H1 (cell line): Measurements from ENCODE around the gene E2F3. TPM values are rescaled to one million over a fixed set of nuclear protein-coding genes. Genes with fewer than 3 reads are reported as not detected.

Experiments
- CTCF ChIA-PET: fragments of 300-600 bp; sonication (Branson Sonifier 250); formaldehyde crosslinking; loops from one replicate; lab custom pipeline; 2021; ENCODE audit not compliant: partially characterized antibody; lab: Charles Lee
- POLR2A ChIA-PET: fragments of 300-600 bp; sonication (Branson Sonifier 250); formaldehyde crosslinking; loops from one replicate; lab custom pipeline; 2021; ENCODE audit warnings: inconsistent platforms; ENCODE audit not compliant: partially characterized antibody; lab: Charles Lee
- DNase-seq, 2 experiments: peaks; one replicate each; pipeline versions ENCODE4 v3.0.0 to v3.0.0-alpha.2; 2010 to 2022; ENCODE audit warnings: low spot score in 2 of 2, low read depth in 1 of 2, mixed read lengths in 1 of 2
- FAIRE-seq: peaks from 2 replicates; lab custom pipeline; 2011; peaks lifted over from hg19 to GRCh38; lab: Jason Lieb, UNC
- H2AFZ ChIP-seq: 2 replicates; pipeline ENCODE4 v1.8.1; 2012; ENCODE audit warnings: low read length, inconsistent platforms
- H2AK5ac ChIP-seq: 2 replicates; pipeline ENCODE4 v1.6.1; 2013; ENCODE audit warnings: low read depth, low read length
- H2BK120ac ChIP-seq: replicated peaks from 2 replicates; pipeline ENCODE3; 2013; ENCODE audit warnings: low read depth, low read length, inconsistent platforms
- H2BK12ac ChIP-seq: 2 replicates; pipeline ENCODE4 v1.6.1; 2013; ENCODE audit warnings: low read depth, low read length
- H2BK15ac ChIP-seq: 2 replicates; pipeline ENCODE4 v1.6.1; 2013; ENCODE audit warnings: low read length
- H2BK20ac ChIP-seq: 2 replicates; pipeline ENCODE4 v1.6.1; 2013; ENCODE audit warnings: low read length
- H2BK5ac ChIP-seq: 2 replicates; pipeline ENCODE4 v1.6.1; 2013; ENCODE audit warnings: low read depth, low read length
- H3K14ac ChIP-seq: 2 replicates; pipeline ENCODE4 v1.6.1; 2013; ENCODE audit warnings: inconsistent platforms; ENCODE audit not compliant: insufficient read length
- H3K18ac ChIP-seq: 2 replicates; pipeline ENCODE4 v1.6.1; 2013; ENCODE audit warnings: low read length; ENCODE audit errors: extremely low read depth
- H3K23ac ChIP-seq: 2 replicates; pipeline ENCODE4 v1.6.1; 2013; ENCODE audit warnings: inconsistent platforms; ENCODE audit not compliant: insufficient read length
- H3K23me2 ChIP-seq: 2 replicates; pipeline ENCODE4 v1.6.1; 2013; ENCODE audit warnings: low read depth, low read length
- H3K27ac ChIP-seq: 2 replicates; pipeline ENCODE4 v1.6.1; 2011; ENCODE audit warnings: low read depth, low read length, inconsistent platforms
- H3K27me3 ChIP-seq, 4 experiments: replicated peaks in 1 of 4; 1 replicate in 1 of 4; 2 replicates in 3 of 4; pipeline versions ENCODE4 v1.6.1 to v1.8.1; 2011 to 2013; ENCODE audit warnings: low read length in 3 of 4, mild to moderate bottlenecking in 3 of 4, inconsistent platforms in 2 of 4, mixed read lengths in 2 of 4, moderate library complexity in 1 of 4; ENCODE audit not compliant: control insufficient read depth in 3 of 4, insufficient read depth in 3 of 4; ENCODE audit errors: extremely low read depth in 1 of 4
- H3K36me3 ChIP-seq, 4 experiments: 2 replicates each; pipeline versions ENCODE4 v1.6.1 to v1.8.1; 2011 to 2013; ENCODE audit warnings: mild to moderate bottlenecking in 4 of 4, low read length in 3 of 4, moderate library complexity in 2 of 4, control low read depth in 1 of 4, inconsistent platforms in 1 of 4; ENCODE audit not compliant: insufficient read depth in 4 of 4, control insufficient read depth in 2 of 4
- H3K4ac ChIP-seq: replicated peaks from 2 replicates; pipeline ENCODE3; 2013; ENCODE audit warnings: low read length, low read depth, mixed read lengths, inconsistent platforms; ENCODE audit not compliant: insufficient read length
- H3K4me1 ChIP-seq, 4 experiments: replicated peaks in 1 of 4; 1 replicate in 1 of 4; 2 replicates in 3 of 4; pipeline versions ENCODE4 v1.6.1 to v1.8.1; 2011 to 2013; ENCODE audit warnings: low read length in 3 of 4, inconsistent platforms in 2 of 4, mixed read lengths in 1 of 4; ENCODE audit not compliant: insufficient read depth in 4 of 4, control insufficient read depth in 3 of 4
- H3K4me2 ChIP-seq, 2 experiments: 2 replicates each; pipeline versions ENCODE4 v1.6.1 to v1.8.1; 2011 to 2013; ENCODE audit warnings: low read depth in 2 of 2, low read length in 2 of 2, control low read depth in 1 of 2, inconsistent platforms in 1 of 2, mild to moderate bottlenecking in 1 of 2; ENCODE audit not compliant: insufficient read depth in 1 of 2
- H3K4me3 ChIP-seq, 4 experiments: fragments of 200-600, 300-600 bp in 1 of 4; sonication (generic), shearing (Covaris generic), sonication (Bioruptor Twin) in 1 of 4; 2 replicates each; pipeline versions ENCODE4 v1.5.1 to v1.8.1; 2011 to 2016; ENCODE audit warnings: low read length in 4 of 4, low read depth in 3 of 4, control low read depth in 2 of 4, inconsistent platforms in 2 of 4, mild to moderate bottlenecking in 2 of 4, mixed read lengths in 1 of 4, moderate library complexity in 1 of 4; ENCODE audit not compliant: insufficient read depth in 2 of 4; ENCODE audit errors: extremely low read depth in 1 of 4
- H3K56ac ChIP-seq: replicated peaks from 2 replicates; pipeline ENCODE3; 2013; ENCODE audit warnings: low read depth, mild to moderate bottlenecking, mixed read lengths, low read length, inconsistent platforms; ENCODE audit not compliant: insufficient read length
- H3K79me1 ChIP-seq: 2 replicates; pipeline ENCODE4 v1.6.1; 2013; ENCODE audit warnings: low read depth, low read length, control low read depth
- H3K79me2 ChIP-seq, 2 experiments: 2 replicates each; pipeline versions ENCODE4 v1.6.1 to v1.8.1; 2012 to 2013; ENCODE audit warnings: low read length in 2 of 2, mild to moderate bottlenecking in 2 of 2, inconsistent platforms in 1 of 2; ENCODE audit not compliant: insufficient read depth in 2 of 2, control insufficient read depth in 1 of 2
- H3K9ac ChIP-seq, 4 experiments: replicated peaks in 1 of 4; 1 replicate in 1 of 4; 2 replicates in 3 of 4; pipeline versions ENCODE4 v1.6.1 to v1.8.1; 2011 to 2013; ENCODE audit warnings: low read depth in 3 of 4, low read length in 3 of 4, control low read depth in 2 of 4, mild to moderate bottlenecking in 2 of 4, moderate library complexity in 2 of 4, inconsistent platforms in 1 of 4; ENCODE audit errors: extremely low read depth in 1 of 4
- H3K9me3 ChIP-seq, 2 experiments: 2 replicates each; pipeline versions ENCODE4 v1.6.1 to v1.8.1; 2012 to 2013; ENCODE audit warnings: mild to moderate bottlenecking in 2 of 2, moderate library complexity in 2 of 2, control low read depth in 1 of 2, inconsistent platforms in 1 of 2, low read depth in 1 of 2, low read length in 1 of 2, mixed read lengths in 1 of 2; ENCODE audit not compliant: insufficient read depth in 2 of 2
- H4K20me1 ChIP-seq, 2 experiments: replicated peaks in 1 of 2; 2 replicates each; pipeline versions ENCODE3 to v1.8.1; 2011 to 2013; ENCODE audit warnings: inconsistent platforms in 2 of 2, low read length in 2 of 2, mild to moderate bottlenecking in 1 of 2; ENCODE audit not compliant: insufficient read depth in 2 of 2, control insufficient read depth in 1 of 2
- H4K5ac ChIP-seq: 2 replicates; pipeline ENCODE4 v1.6.1; 2013; ENCODE audit warnings: low read length, low read depth, mixed read lengths, inconsistent platforms; ENCODE audit not compliant: insufficient read length
- H4K8ac ChIP-seq: 2 replicates; pipeline ENCODE4 v1.8.0; 2013; ENCODE audit warnings: mild to moderate bottlenecking, moderate library complexity, low read length, inconsistent platforms; ENCODE audit not compliant: insufficient read depth; ENCODE audit errors: extremely low read depth
- H4K91ac ChIP-seq: replicated peaks from 2 replicates; pipeline ENCODE3; 2013; ENCODE audit warnings: low read length, mixed read lengths, inconsistent platforms; ENCODE audit not compliant: insufficient read length
- NRF1 ChIP-seq: IDR thresholded peaks from 2 replicates; pipeline ENCODE4 v1.6.1; 2011; ENCODE audit warnings: mild to moderate bottlenecking, low read depth, low read length, improper control_type of control experiment
- RNF2 ChIP-seq: fragments of 200-900, 300-1000 bp; sonication (generic); IDR thresholded peaks from 2 replicates; pipeline ENCODE4 v1.7.1; 2016; ENCODE audit warnings: borderline replicate concordance, low read depth, mild to moderate bottlenecking, antibody characterized with exemption, low read length; ENCODE audit not compliant: poor library complexity, severe bottlenecking; ENCODE audit errors: missing control alignments
- WGBS, 2 experiments: shearing (Covaris generic) in 1 of 2; methylation state at CpG; one replicate each; pipeline versions ENCODE4 v1.1.6 to v1.1.7; 2013 to 2015; ENCODE audit warnings: low lambda C conversion rate in 2 of 2, mixed read lengths in 2 of 2, inconsistent platforms in 1 of 2, low coverage in 1 of 2, missing lambda C conversion rate in 1 of 2; ENCODE audit not compliant: insufficient replicate concordance in 2 of 2, insufficient coverage in 1 of 2, insufficient read length in 1 of 2; ENCODE audit errors: extremely low coverage in 1 of 2, missing lambda C conversion rate in 1 of 2; 5-methylcytosine and 5-hydroxymethylcytosine counted together
- polyA plus RNA-seq, 7 experiments: library from polyadenylated mRNA; depleted of rRNA in 3 of 7; stranded (reverse) in 5 of 7; unstranded in 2 of 7; fragments of >200 nt in 5 of 7; fragments of 200-250 nt in 2 of 7; gene quantifications; 1 replicate in 5 of 7; 2 replicates in 1 of 7; 4 replicates in 1 of 7; pipeline versions ENCODE4 v1.2.1 to v1.2.3, GENCODE V29; 2011 to 2013; ENCODE audit warnings: missing spikeins in 2 of 7, mixed read lengths in 2 of 7
- total RNA-seq: library from RNA; stranded (reverse); fragmentation: NEBNext Ultra II Directional; extraction: Animal tissue kit (Norgen Biotek cat#: 25700); gene quantifications from 2 replicates; pipeline ENCODE4 v1.2.1, GENCODE V29; 2021

The E2F3 gene
- total and polyA plus RNA-seq, 2 of the 8 experiments (the other 6 are each of a cell fraction or from before 2014, with no cell fraction given): 14.9 to 42.2 TPM

DNA sequence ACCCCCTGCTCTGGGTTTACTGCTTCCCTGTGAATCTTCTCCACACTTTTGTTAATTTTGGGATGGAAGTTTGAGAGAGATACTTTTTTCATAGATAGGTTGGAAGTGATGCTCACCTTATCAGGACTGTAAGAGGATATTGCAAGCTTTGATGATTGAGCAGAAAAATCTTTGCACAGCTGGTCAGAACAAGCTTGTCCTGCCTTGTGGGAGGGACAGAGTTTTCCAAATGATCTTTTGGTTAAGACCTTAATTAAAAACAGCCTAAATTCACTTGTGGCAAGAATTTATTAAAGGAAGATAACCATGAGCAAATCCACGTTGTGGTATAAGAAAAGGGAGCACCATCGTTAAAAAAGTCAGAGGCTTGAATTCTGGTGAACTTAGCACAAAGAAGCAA is 32.2 kb downstream of the E2F3 start:
- H3K4me2 ChIP-seq: no peak overlapping the region
- H3K9ac ChIP-seq: no peak overlapping the region
- no peak overlapping the region for H3K4me3 ChIP-seq
- no peak overlapping the region for H2BK5ac ChIP-seq
- H3K79me1 ChIP-seq: peaks cover 12% of the 10 kb centered on the region
- H3K14ac ChIP-seq: no peak overlapping the region
- DNase-seq (no peak), FAIRE-seq (no peak)
- H3K18ac ChIP-seq: no peak overlapping the region
- no peak overlapping the region for H3K4ac ChIP-seq
- CTCF ChIA-PET: interaction anchor here (1.0 to 1.1 kb wide), 3 partner anchors 29 to 96 kb away, joined by 3 to 6 read pairs (median 4); no protein-coding TSS in a partner anchor
- H3K27ac ChIP-seq: no peak overlapping the region
- WGBS, 2 experiments: 87% methylated on average over 2 of the region's 2 CpGs; no CpG with 5 or more reads in 1 of the 2 experiments
- peaks cover 2 to 21% of the 10 kb centered on the region in 2 experiments for H4K20me1 ChIP-seq
- H3K27me3 ChIP-seq: no peaks in the 10 kb centered on the region
- no peak overlapping the region for H2BK20ac ChIP-seq
- no peaks in the 10 kb centered on the region for H3K23me2 ChIP-seq
- peaks cover 7 to 94% of the 10 kb centered on the region in 2 experiments for H3K79me2 ChIP-seq
- H2BK15ac ChIP-seq: no peak overlapping the region
- H3K4me1 ChIP-seq: peaks cover 0 to 4% (median 2%) of the 10 kb centered on the region in 4 experiments; a peak in 2 of 7 replicates
- no peak overlapping the region for H2BK12ac ChIP-seq
- no peak overlapping the region for H4K91ac ChIP-seq
- POLR2A ChIA-PET: interaction anchor here (1.7 kb wide), 1 partner anchor 16 kb away, joined by 4 read pairs; no protein-coding TSS in a partner anchor
- no peak overlapping the region for H3K56ac ChIP-seq
- H4K8ac ChIP-seq: no peak overlapping the region
- no peak overlapping the region for H2AFZ ChIP-seq
- no peak overlapping the region for H2BK120ac ChIP-seq
- no peak overlapping the region for H3K23ac ChIP-seq
- no peaks in the 10 kb centered on the region for H3K9me3 ChIP-seq
- H3K36me3 ChIP-seq: peaks cover 0 to 6% (median 4%) of the 10 kb centered on the region in 4 experiments; a peak in 4 of 8 replicates
- H2AK5ac ChIP-seq: no peak overlapping the region
- no peak for TF ChIP-seq RNF2
- no peak for TF ChIP-seq NRF1
- no peak overlapping the region for H4K5ac ChIP-seq
